ENCODE measurements around the gene DCUN1D1.
"Not testable (repeated sequence)": the region's sequence is repeated elsewhere in the genome, so short reads cannot be mapped to it uniquely, and the experiment has no call there.

DNA sequence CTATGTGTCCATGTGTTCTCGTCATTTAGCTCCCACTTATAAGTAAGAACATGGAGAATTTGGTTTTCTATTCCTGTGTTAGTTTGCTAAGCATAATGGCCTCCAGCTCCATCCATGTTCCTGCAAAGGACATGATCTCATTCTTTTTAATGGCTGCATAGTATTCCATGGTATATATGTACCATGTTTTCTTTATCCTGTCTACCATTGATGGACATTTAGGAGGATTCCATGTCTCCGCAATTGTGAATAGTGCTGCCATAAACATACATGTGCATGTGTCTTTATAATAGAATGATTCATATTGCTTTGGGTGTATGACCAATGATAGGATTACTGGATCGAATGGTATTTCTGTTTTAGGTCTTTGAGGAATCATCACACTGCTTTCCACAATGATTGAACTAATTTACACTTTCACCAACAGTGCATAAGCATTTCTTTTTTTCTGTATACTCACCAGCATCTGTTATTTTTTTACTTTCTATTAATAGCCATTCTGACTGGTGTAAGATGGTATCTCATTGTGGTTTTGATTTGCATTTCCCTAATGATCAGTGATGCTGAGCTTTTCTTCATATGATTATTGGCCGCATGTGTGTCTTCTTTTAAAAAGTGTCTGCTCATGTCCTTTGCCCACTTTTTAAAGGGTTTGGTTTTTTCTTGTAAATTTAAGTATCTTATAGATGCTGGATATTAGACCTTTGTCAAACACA is 13.3 kb upstream of the DCUN1D1 start:
- TF ChIP-seq, protein P1, sequence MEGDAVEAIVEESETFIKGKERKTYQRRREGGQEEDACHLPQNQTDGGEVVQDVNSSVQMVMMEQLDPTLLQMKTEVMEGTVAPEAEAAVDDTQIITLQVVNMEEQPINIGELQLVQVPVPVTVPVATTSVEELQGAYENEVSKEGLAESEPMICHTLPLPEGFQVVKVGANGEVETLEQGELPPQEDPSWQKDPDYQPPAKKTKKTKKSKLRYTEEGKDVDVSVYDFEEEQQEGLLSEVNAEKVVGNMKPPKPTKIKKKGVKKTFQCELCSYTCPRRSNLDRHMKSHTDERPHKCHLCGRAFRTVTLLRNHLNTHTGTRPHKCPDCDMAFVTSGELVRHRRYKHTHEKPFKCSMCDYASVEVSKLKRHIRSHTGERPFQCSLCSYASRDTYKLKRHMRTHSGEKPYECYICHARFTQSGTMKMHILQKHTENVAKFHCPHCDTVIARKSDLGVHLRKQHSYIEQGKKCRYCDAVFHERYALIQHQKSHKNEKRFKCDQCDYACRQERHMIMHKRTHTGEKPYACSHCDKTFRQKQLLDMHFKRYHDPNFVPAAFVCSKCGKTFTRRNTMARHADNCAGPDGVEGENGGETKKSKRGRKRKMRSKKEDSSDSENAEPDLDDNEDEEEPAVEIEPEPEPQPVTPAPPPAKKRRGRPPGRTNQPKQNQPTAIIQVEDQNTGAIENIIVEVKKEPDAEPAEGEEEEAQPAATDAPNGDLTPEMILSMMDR (IDR thresholded peaks at IDR 0.05), result not testable (repeated sequence)
- not testable (repeated sequence) for TF ChIP-seq POLR2A (IDR thresholded peaks at IDR 0.05)

Data from tibial nerve (tissue), 3 donors.